Body of pancreas (tissue), 4 donors: ENCODE data around the gene DAB1. TPM values are rescaled to one million over a fixed set of nuclear protein-coding genes. Genes with fewer than 3 reads are reported as not detected.

Experiments used
- ATAC-seq: fragments of 150-250 bp; one replicate; pipeline ENCODE4 v1.9.1; 2016
- DNase-seq, 4 donors: peaks; one replicate each; pipeline ENCODE4 v3.0.0-alpha.2; 2019
- H3K27ac ChIP-seq, 4 donors: fragments of 200-600 bp; sonication (generic); 1 replicate in 3 of 4; 2 replicates in 1 of 4; pipeline versions ENCODE4 v1.5.1 to v1.6.1; 2016 to 2019; ENCODE audit warnings: mild to moderate bottlenecking in 1 of 4, mixed read lengths in 1 of 4, moderate library complexity in 1 of 4
- H3K27me3 ChIP-seq, 2 donors: fragments of 200-600 bp; sonication (generic); one replicate each; pipeline ENCODE4 v1.6.0; 2016; ENCODE audit warnings: mild to moderate bottlenecking in 1 of 2
- H3K36me3 ChIP-seq, 2 donors: fragments of 200-600 bp; sonication (generic); replicated peaks in 1 of 2; 2 replicates each; pipeline ENCODE4 v1.5.1; 2016; ENCODE audit warnings: low read depth in 2 of 2; ENCODE audit not compliant: insufficient read depth in 1 of 2
- H3K4me1 ChIP-seq: fragments of 200-600 bp; sonication (generic); one replicate; pipeline ENCODE4 v1.6.0; 2016
- H3K4me3 ChIP-seq, 2 donors: fragments of 200-600 bp; sonication (generic); 1 replicate in 1 of 2; 2 replicates in 1 of 2; pipeline ENCODE4 v1.5.1; 2016 to 2019
- H3K9me3 ChIP-seq, 3 donors: fragments of 200-600 bp; sonication (generic); 1 replicate in 2 of 3; 2 replicates in 1 of 3; pipeline ENCODE4 v1.5.1; 2016
- CTCF ChIP-seq, 7 experiments: fragments of 450-650 bp in 4 of 7; fragments of 200-600 bp in 3 of 7; sonication (generic) in 3 of 7; IDR thresholded peaks; one replicate each; pipeline ENCODE4 v1.5.1; 2016 to 2019; ENCODE audit warnings: antibody characterized with exemption in 7 of 7
- POLR2A ChIP-seq, 3 donors: fragments of 450-650 bp; IDR thresholded peaks; one replicate each; pipeline ENCODE4 v1.6.1; 2016; ENCODE audit warnings: antibody characterized with exemption in 3 of 3, mild to moderate bottlenecking in 2 of 3
- WGBS, 2 donors: methylation state at CpG; one replicate each; pipeline ENCODE4 v1.1.5; 2017; 5-methylcytosine and 5-hydroxymethylcytosine counted together
- intact Hi-C: fragments of 100-400 bp; cut with DNase I; formaldehyde crosslinking; loops from one replicate; pipeline ENCODE4 v1.15.1; 2023
- total RNA-seq, 2 donors: library from RNA; depleted of rRNA; stranded (reverse); fragments of >200 nt; gene quantifications; one replicate each; pipeline ENCODE4 v1.1.0, GENCODE V29; 2016

The DAB1 gene
- total RNA-seq, 2 donors from 2014 or later, result under 0.01 TPM; not detected in 1

- 82 to 89% methylated on average over 2 of the region's 2 CpGs for WGBS, 2 donors
- no peaks in the 10 kb centered on the region for H3K4me1 ChIP-seq
- no peaks in the 10 kb centered on the region for H3K27me3 ChIP-seq
- intact Hi-C loops, result no loop called here
- H3K4me3 ChIP-seq, result no peak overlapping the region
- TF ChIP-seq CTCF (IDR thresholded peaks at IDR 0.05) (no peak), POLR2A (IDR thresholded peaks at IDR 0.05) (no peak)
- no peaks in the 10 kb centered on the region for H3K9me3 ChIP-seq
- no peak overlapping the region for H3K27ac ChIP-seq
- DNase-seq (no peak), ATAC-seq (no peak)
- no peaks in the 10 kb centered on the region for H3K36me3 ChIP-seq
Measured at GRCh38 chr1:57285992-57286391, 137.9 kb downstream of the DAB1 start.

- DNase-seq (no peak), ATAC-seq (no peak)
- 43 to 49% methylated on average over 2 of the region's 2 CpGs for WGBS, 2 donors
- H3K9me3 ChIP-seq, result no peaks in the 10 kb centered on the region
- H3K36me3 ChIP-seq, result no peaks in the 10 kb centered on the region
- TF ChIP-seq POLR2A (IDR thresholded peaks at IDR 0.05) (no peak), CTCF (IDR thresholded peaks at IDR 0.05) (no peak)
- intact Hi-C loops, result no loop called here
- no peak overlapping the region for H3K27ac ChIP-seq
- H3K27me3 ChIP-seq, result no peaks in the 10 kb centered on the region
- no peaks in the 10 kb centered on the region for H3K4me1 ChIP-seq
- H3K4me3 ChIP-seq, result no peak overlapping the region
Measured at GRCh38 chr1:57282411-57282810, 141.4 kb downstream of the DAB1 start.

- Histone ChIP-seq H3K27ac (no peak overlapping the region), H3K4me3 (no peak overlapping the region), H3K4me1 (no peaks in the 10 kb centered on the region), H3K36me3 (no peaks in the 10 kb centered on the region), H3K27me3 (no peaks in the 10 kb centered on the region), H3K9me3 (no peaks in the 10 kb centered on the region)
- no peak for ATAC-seq
- DNase-seq, result no peak
- 48 to 53% methylated on average over 5 of the region's 5 CpGs for WGBS, 2 donors
- intact Hi-C loops, result no loop called here
- no peak for TF ChIP-seq POLR2A (IDR thresholded peaks at IDR 0.05)
Measured at GRCh38 chr1:57281324-57281723, 142.5 kb downstream of the DAB1 start.

GRCh38 chr1:57279909-57280666 lies 143.8 kb downstream of the DAB1 start:
- 60 to 69% methylated on average over 3 of the region's 3 CpGs for WGBS, 2 donors
- peak in 1 of 4 donors; percentile 7 for DNase-seq
- no peak overlapping the region for H3K4me3 ChIP-seq
- ATAC-seq, result no peak
- no peaks in the 10 kb centered on the region for H3K27me3 ChIP-seq
- H3K9me3 ChIP-seq, result no peaks in the 10 kb centered on the region
- TF ChIP-seq POLR2A (IDR thresholded peaks at IDR 0.05) (no peak), CTCF (IDR thresholded peaks at IDR 0.05) (no peak)
- no peaks in the 10 kb centered on the region for H3K4me1 ChIP-seq
- intact Hi-C loops, result no loop called here
- no peak overlapping the region for H3K27ac ChIP-seq
- H3K36me3 ChIP-seq, result no peaks in the 10 kb centered on the region

GRCh38 chr1:57278558-57278957 lies 145.3 kb downstream of the DAB1 start:
- intact Hi-C loops, result no loop called here
- Histone ChIP-seq H3K4me3 (no peak overlapping the region), H3K27ac (no peak overlapping the region), H3K9me3 (no peaks in the 10 kb centered on the region), H3K36me3 (no peaks in the 10 kb centered on the region), H3K4me1 (no peaks in the 10 kb centered on the region), H3K27me3 (no peaks in the 10 kb centered on the region)
- no peak for ATAC-seq
- 64 to 73% methylated on average over 3 of the region's 3 CpGs for WGBS, 2 donors
- no peak for DNase-seq
- TF ChIP-seq CTCF (IDR thresholded peaks at IDR 0.05) (no peak), POLR2A (IDR thresholded peaks at IDR 0.05) (no peak)
